ENCODE data around the gene ADGRV1. TPM values are rescaled to one million over a fixed set of nuclear protein-coding genes. Genes with fewer than 3 reads are reported as not detected.

ADGRV1 gene, protein sequence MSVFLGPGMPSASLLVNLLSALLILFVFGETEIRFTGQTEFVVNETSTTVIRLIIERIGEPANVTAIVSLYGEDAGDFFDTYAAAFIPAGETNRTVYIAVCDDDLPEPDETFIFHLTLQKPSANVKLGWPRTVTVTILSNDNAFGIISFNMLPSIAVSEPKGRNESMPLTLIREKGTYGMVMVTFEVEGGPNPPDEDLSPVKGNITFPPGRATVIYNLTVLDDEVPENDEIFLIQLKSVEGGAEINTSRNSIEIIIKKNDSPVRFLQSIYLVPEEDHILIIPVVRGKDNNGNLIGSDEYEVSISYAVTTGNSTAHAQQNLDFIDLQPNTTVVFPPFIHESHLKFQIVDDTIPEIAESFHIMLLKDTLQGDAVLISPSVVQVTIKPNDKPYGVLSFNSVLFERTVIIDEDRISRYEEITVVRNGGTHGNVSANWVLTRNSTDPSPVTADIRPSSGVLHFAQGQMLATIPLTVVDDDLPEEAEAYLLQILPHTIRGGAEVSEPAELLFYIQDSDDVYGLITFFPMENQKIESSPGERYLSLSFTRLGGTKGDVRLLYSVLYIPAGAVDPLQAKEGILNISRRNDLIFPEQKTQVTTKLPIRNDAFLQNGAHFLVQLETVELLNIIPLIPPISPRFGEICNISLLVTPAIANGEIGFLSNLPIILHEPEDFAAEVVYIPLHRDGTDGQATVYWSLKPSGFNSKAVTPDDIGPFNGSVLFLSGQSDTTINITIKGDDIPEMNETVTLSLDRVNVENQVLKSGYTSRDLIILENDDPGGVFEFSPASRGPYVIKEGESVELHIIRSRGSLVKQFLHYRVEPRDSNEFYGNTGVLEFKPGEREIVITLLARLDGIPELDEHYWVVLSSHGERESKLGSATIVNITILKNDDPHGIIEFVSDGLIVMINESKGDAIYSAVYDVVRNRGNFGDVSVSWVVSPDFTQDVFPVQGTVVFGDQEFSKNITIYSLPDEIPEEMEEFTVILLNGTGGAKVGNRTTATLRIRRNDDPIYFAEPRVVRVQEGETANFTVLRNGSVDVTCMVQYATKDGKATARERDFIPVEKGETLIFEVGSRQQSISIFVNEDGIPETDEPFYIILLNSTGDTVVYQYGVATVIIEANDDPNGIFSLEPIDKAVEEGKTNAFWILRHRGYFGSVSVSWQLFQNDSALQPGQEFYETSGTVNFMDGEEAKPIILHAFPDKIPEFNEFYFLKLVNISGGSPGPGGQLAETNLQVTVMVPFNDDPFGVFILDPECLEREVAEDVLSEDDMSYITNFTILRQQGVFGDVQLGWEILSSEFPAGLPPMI (N-terminal part only)
- not detected for total RNA-seq

- TF ChIP-seq CTCF (IDR thresholded peaks at IDR 0.05; ENCODE audit: low read depth) = no peak
Measured at GRCh38 chr5:90558344-90559192, at the start of gene ADGRV1. Gene ADGRV1, plus strand, starts transcription at chr5:90558797. Its CDS starts 99 bp downstream, at chr5:90558896.

DNA sequence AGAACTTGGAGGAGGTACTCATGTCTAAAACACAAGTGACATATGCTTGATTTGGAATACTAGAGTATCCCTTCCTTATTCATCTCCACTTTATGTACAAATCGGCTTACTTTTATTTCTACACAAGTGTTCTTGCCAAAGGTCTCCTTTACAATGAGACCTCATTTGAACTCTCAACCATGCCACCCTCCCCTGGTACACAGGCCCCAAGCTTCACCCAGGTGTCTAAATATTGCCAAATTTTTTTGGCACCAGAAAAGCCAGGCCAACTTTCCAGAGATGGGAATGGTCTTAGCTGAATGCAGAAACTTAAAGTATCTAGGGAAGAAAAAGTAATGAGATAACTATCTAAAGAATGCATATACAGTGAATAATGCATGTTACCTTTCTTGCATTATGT lies 48.2 kb upstream of the ADGRV1 start:
- no peak for TF ChIP-seq CTCF (IDR thresholded peaks at IDR 0.05; ENCODE audit: low read depth)

DNA sequence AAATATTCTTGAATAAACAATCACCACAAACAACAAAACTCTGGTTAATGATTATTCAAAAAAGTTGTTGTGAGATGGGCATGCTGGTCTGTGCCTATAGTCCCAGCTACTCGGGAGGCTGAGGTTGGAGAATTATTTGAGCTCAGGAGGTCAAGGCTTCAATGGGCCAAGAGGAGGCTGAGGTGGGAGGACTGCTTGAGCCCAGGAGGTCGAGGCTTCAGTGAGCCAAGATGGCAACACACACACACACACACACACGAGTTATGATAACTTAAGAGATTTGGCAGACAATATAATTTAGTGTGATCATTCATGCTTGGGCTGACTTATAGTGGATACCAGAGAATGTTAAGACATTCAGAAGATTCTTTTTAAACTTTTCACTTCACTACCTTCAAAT lies 44.1 kb upstream of the ADGRV1 start:
- TF ChIP-seq CTCF (IDR thresholded peaks at IDR 0.05; ENCODE audit: low read depth) = no peak

- no peak for TF ChIP-seq CTCF (IDR thresholded peaks at IDR 0.05; ENCODE audit: low read depth)
Measured at GRCh38 chr5:90518661-90519060, 39.9 kb upstream of the ADGRV1 start.

DNA sequence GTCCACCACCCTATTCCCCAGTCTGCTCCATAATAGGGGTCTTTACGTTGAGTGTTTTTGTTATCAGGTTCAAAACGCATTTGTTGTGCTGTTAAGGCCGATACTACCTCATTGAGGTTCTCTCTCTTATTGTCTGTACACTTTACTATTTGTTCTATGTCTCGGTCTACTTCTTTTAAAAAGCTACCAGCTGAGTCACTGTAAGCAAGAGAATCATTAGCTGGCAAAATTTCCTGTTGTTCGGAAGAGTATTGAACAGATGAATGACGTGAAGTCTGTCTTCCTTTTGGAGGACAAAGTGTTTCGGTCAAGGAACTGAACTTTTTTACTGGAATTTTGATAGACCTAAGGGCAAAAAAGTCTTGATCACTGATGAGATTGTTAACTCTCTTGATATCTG lies 39.5 kb upstream of the ADGRV1 start:
- no peak for TF ChIP-seq CTCF (IDR thresholded peaks at IDR 0.05; ENCODE audit: low read depth)

DNA sequence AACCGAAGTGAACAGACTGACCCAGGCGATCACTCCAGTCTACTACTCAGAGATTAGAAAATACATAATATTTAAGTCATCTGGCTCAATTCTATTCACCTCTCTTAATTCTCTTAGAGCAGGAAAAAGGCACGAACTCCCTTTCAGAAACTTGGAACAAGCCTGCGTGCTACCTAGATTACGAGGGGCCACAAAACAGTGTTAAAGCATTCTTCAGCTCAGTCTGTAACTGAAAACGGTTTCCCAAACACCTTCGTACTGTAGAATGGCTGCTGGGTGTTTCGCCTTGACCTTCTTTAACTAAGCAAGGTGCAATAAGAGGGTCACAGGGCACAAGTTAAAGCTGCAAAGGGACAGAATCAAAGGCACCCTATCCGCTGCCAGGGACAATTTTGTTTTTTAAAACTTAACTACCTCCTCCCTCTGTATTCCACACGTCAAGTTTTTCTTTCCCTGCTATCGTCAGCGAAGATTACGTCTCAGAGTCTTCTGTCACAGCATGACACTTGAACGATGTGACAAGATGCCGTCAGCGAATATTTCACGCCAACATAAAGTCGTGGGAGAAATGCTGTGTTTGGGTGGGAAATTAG lies 29.9 kb upstream of the ADGRV1 start:
- no peak for TF ChIP-seq CTCF (IDR thresholded peaks at IDR 0.05; ENCODE audit: low read depth)
